22Rv1 (cell line): ENCODE data around the gene CDC42EP1.

Experiments
- H3K27ac ChIP-seq: fragments of 450-650 bp; 2 replicates; pipeline ENCODE4 v1.5.1; 2017
- ZFX ChIP-seq: fragments of 450-650 bp; IDR thresholded peaks from 2 replicates; pipeline ENCODE4 v1.6.1; 2017; ENCODE audit warnings: antibody characterized with exemption, borderline replicate concordance
- TF ChIP-seq, protein P1 (sequence below): fragments of 450-650 bp; IDR thresholded peaks from 2 replicates; pipeline ENCODE4 v1.5.1; 2017; ENCODE audit warnings: mild to moderate bottlenecking

The CDC42EP1 gene

DNA sequence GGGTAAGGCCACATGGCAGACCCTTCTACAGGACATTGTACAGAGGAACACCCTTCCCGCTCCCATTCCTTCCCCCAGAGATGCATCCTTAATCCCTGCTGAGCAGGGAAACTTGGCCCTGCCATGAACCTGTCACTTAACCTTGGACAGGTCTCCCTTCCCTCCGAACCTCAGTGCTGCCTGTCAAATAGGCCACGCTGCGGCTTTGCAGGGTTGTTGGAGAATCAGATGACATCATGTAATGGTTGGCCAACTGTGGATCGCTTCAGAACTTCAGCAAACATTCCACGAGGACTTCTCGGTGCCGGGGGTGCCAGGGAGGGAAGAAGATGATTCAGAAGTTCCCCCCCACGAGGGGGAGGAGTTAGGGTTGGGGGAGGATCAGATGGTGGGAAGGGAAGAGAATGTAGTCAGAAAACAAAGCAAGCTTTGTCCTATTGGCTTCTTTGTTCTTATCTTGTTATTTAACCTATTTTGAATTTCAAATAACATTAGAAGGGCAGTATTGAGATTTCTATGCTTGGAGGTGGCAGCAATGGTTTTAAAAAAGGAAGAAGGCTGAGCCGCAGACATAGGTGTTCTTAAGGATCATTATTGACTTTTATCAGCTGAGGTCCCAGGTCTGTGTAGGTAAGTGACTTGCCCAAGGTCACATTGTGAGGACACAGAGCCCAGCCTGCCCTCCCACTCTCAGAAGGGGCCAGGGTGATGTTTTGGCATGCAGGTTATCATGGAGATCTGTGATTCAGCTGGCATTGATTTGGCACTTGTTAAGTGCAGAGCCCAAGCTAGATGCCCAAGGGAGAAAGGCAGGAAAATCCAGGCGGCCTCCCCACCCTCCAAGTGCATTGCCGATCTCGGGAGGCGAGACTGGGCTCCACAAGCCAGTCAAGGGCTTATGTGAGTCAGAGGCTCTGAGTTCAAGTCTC, 3.1 kb downstream of the CDC42EP1 start:
- H3K27ac ChIP-seq, result peak overlapping the region; percentile 86
- TF ChIP-seq, protein P1, sequence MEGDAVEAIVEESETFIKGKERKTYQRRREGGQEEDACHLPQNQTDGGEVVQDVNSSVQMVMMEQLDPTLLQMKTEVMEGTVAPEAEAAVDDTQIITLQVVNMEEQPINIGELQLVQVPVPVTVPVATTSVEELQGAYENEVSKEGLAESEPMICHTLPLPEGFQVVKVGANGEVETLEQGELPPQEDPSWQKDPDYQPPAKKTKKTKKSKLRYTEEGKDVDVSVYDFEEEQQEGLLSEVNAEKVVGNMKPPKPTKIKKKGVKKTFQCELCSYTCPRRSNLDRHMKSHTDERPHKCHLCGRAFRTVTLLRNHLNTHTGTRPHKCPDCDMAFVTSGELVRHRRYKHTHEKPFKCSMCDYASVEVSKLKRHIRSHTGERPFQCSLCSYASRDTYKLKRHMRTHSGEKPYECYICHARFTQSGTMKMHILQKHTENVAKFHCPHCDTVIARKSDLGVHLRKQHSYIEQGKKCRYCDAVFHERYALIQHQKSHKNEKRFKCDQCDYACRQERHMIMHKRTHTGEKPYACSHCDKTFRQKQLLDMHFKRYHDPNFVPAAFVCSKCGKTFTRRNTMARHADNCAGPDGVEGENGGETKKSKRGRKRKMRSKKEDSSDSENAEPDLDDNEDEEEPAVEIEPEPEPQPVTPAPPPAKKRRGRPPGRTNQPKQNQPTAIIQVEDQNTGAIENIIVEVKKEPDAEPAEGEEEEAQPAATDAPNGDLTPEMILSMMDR, result no peak
- TF ChIP-seq ZFX, result no peak

DNA sequence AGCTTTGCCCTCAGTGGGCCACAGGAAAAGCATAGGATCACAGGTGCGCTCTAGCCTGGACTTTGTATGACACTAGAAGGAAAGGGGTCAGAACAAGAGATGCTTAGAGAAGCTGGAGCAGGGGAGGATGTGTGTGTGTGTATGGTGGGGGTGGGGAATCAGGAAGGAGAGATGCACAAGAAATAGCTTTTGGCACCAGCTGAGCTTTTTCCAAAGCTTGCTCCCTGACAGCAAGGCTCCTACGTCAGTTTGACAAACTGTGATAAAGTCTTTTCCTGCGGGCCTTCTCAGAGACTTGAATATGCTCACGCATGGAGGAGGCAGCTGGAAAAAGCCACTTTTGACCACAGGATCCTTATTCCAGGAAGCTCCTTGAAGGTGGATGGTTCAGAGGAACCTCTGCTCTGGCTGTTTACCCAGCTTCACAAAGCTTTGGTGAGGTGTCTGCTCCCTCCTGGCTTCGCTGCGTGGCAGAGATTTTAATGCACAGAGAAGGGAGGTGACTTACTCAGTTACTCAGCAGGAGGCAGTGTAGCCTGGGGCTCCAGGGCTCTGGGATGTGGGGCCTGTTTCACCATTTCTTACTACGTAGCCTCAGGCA, 3.9 kb downstream of the CDC42EP1 start:
- TF ChIP-seq, protein P1, result no peak
- no peak for TF ChIP-seq ZFX
- H3K27ac ChIP-seq, result peak overlapping the region; percentile 86

DNA sequence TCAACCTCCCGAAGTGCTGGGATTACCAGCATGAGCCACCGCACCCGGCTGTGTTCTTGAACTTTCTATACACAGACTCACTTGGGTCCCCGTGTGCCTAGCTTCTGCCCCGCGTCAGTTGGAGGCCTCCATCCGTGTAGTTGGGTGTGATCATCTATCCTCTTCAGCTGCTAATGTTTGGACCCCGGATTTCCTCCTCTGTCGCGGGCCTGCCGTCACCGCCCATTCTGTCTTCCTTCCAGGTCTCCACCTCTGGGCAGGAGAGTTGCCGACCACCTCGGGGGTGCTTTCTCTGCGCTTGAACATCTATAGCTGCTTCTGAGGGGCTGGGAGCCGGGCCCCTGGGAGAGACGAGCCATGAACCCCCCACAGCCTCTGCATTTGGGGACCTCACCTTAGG, 5.5 kb downstream of the CDC42EP1 start:
- TF ChIP-seq, protein P1, result no peak
- TF ChIP-seq ZFX, result no peak
- H3K27ac ChIP-seq, result no peak overlapping the region

DNA sequence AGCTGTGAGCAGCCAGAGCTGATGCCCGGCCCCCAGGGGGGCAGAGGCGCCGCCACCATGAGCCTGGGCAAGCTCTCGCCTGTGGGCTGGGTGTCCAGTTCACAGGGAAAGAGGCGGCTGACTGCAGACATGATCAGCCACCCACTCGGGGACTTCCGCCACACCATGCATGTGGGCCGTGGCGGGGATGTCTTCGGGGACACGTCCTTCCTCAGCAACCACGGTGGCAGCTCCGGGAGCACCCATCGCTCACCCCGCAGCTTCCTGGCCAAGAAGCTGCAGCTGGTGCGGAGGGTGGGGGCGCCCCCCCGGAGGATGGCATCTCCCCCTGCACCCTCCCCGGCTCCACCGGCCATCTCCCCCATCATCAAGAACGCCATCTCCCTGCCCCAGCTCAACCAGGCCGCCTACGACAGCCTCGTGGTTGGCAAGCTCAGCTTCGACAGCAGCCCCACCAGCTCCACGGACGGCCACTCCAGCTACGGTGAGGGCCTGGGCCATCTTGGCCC, 6.1 kb downstream of the CDC42EP1 start:
- H3K27ac ChIP-seq, result peak overlapping the region; percentile 51
- TF ChIP-seq, protein P1, result no peak

DNA sequence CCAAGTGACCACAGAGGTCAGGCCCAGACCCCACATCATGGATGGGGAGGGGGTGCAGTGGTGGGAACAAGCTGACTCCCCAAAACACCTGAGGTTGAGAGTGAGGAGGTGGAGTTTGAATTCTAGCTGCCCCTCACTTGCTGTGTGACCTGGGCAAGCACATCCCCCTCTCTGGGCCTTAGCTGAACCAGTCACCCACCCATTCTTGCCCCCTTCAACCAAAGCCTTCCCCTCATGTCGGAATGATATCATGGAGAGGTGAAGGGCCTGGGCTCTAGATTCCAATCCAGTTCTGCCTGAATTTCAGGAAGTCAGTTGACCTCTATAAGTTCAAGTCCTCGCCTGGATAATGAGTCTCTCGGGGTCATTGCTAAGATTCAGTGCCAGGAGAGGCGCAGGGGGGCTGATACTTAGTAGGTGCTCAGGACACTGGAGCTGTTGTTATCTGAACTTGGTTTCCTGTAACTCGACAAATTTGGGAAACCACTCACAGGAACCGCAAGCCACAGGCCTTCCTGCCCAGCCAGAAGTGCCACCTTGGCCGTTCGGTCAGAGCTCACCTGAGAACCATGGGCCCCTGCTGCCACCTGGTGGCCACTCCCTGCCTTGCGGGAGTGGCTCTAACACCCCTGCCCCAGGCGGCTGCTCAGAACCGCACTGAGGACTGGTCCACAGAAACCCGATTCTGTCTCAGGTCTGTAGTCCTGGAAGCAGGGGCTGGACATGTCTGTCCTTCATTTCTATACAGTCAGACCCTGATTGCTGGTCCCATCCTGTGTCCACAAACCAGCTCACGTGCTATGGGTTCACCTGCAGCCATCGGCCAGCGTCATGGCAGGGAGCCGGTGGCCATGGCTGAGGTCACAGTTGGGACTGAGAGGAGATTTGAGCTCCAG, 6.9 kb downstream of the CDC42EP1 start:
- TF ChIP-seq, protein P1, result peak; percentile 94
- no peak for TF ChIP-seq ZFX

DNA sequence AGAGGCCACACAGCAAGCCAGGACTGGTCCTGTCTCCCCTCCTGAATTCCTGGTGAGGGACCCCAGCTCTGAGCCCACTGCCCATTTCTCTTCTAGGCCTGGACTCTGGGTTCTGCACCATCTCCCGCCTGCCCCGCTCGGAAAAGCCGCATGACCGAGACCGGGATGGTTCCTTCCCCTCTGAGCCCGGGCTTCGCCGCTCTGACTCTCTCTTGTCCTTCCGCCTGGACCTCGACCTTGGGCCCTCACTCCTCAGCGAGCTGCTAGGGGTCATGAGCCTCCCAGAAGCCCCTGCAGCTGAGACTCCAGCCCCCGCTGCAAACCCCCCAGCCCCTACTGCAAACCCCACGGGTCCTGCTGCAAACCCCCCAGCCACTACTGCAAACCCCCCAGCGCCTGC, 7.7 kb downstream of the CDC42EP1 start:
- H3K27ac ChIP-seq, result 0 out of 2 replicates have a peak overlapping the region, but pooled peaks have one; percentile 51
- no peak for TF ChIP-seq ZFX
- TF ChIP-seq, protein P1, result no peak

More for the DNA sequence above, 6.9 kb downstream of the CDC42EP1 start:
- peak overlapping the region; percentile 51 for H3K27ac ChIP-seq
